Tibial nerve (tissue), 3 donors: ENCODE data around the gene ARHGEF28.

Source experiments
- POLR2A ChIP-seq, 2 donors: fragments of 450-650 bp; IDR thresholded peaks; one replicate each; pipeline ENCODE4 v1.6.1; 2017; ENCODE audit warnings: antibody characterized with exemption in 2 of 2, mild to moderate bottlenecking in 2 of 2, moderate library complexity in 2 of 2
- TF ChIP-seq, protein P1 (sequence below), 5 experiments: fragments of 200-600 bp in 3 of 5; fragments of 450-650 bp in 2 of 5; sonication (generic) in 3 of 5; IDR thresholded peaks; one replicate each; pipeline ENCODE4 v1.5.1; 2016 to 2019; ENCODE audit warnings: antibody characterized with exemption in 5 of 5, mild to moderate bottlenecking in 3 of 5, moderate library complexity in 2 of 5

DNA sequence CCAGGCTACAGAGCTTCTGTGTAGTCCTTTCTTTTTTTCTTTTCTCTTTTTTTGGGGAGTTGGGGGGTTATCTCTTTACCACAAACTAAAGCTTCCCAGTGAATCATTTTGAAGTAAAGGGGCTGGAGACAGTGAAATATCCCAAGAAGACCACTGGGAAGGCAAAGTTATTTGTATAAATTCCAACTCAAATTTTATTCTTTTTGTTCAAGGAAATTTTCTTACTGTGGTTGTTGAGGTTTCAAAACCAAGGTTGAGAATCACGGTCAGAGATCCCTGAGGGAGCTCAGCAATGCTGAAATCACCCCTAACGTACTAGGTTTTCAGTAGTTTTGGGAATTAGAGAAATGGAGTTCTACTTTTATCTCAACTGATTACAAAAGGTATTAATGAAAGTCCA is 175.7 kb downstream of the ARHGEF28 start:
- TF ChIP-seq, protein P1, sequence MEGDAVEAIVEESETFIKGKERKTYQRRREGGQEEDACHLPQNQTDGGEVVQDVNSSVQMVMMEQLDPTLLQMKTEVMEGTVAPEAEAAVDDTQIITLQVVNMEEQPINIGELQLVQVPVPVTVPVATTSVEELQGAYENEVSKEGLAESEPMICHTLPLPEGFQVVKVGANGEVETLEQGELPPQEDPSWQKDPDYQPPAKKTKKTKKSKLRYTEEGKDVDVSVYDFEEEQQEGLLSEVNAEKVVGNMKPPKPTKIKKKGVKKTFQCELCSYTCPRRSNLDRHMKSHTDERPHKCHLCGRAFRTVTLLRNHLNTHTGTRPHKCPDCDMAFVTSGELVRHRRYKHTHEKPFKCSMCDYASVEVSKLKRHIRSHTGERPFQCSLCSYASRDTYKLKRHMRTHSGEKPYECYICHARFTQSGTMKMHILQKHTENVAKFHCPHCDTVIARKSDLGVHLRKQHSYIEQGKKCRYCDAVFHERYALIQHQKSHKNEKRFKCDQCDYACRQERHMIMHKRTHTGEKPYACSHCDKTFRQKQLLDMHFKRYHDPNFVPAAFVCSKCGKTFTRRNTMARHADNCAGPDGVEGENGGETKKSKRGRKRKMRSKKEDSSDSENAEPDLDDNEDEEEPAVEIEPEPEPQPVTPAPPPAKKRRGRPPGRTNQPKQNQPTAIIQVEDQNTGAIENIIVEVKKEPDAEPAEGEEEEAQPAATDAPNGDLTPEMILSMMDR (IDR thresholded peaks at IDR 0.05) = no peak
- TF ChIP-seq POLR2A (IDR thresholded peaks at IDR 0.05) = no peak
